ENCODE data around the gene ANAPC13. TPM values are rescaled to one million over a fixed set of nuclear protein-coding genes. Genes with fewer than 3 reads are reported as not detected.

Gene ANAPC13
- polyA plus RNA-seq, 1 donor (not counting 4 experiments of a cell fraction or from before 2014, with no cell fraction given), result 63.4 TPM

DNA sequence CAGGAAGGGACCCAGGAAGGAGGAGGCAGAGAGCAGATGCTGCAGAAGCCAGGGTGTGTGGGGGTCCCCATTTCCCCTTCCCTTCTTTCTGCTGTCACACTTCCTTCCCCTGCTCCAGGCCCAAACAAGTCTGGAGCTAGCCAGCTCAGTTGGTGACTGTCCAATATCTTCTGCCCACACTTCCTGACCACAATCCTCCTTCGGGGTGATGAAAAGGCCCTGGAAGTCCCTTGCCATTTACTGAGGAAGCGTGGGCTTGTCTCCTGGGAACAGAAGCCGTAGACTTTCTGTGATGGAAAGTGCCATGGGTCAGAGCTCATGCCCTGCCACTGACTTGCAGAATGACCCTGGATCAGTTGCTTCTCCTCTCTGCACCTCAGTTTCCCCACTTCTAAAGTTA lies 39.0 kb downstream of the ANAPC13 start:
- H3K36me3 ChIP-seq (ENCODE audit: control insufficient read depth in 2 of 2, extremely low read depth in 1 of 2, insufficient read depth in 2 of 2, low read length in 2 of 2), result no peaks in the 10 kb centered on the region
- H3K9ac ChIP-seq (ENCODE audit: control insufficient read depth, extremely low read depth, insufficient read depth, low read length), result no peak overlapping the region
- H3K4me2 ChIP-seq (ENCODE audit: control insufficient read depth, extremely low read depth, insufficient read depth, low read depth, low read length), result peak overlapping the region; percentile 34

GRCh38 chr3:134445636-134446035 lies 40.1 kb downstream of the ANAPC13 start:
- no peak overlapping the region for H2AFZ ChIP-seq (ENCODE audit: control insufficient read depth, low read length)
- no peaks in the 10 kb centered on the region for H3K36me3 ChIP-seq (ENCODE audit: control insufficient read depth in 2 of 2, extremely low read depth in 1 of 2, insufficient read depth in 2 of 2, low read length in 2 of 2)
- H4K20me1 ChIP-seq (ENCODE audit: control insufficient read depth, extremely low read depth, insufficient read depth, low read length), result no peaks in the 10 kb centered on the region
- no peak overlapping the region for H3K4me3 ChIP-seq (ENCODE audit: control insufficient read depth in 2 of 3, extremely low read depth in 1 of 3, insufficient read depth in 2 of 3, low read depth in 1 of 3, low read length in 3 of 3)
- no peak for TF ChIP-seq EZH2 (IDR thresholded peaks at IDR 0.05; ENCODE audit: low read length)
- TF ChIP-seq, protein P1, sequence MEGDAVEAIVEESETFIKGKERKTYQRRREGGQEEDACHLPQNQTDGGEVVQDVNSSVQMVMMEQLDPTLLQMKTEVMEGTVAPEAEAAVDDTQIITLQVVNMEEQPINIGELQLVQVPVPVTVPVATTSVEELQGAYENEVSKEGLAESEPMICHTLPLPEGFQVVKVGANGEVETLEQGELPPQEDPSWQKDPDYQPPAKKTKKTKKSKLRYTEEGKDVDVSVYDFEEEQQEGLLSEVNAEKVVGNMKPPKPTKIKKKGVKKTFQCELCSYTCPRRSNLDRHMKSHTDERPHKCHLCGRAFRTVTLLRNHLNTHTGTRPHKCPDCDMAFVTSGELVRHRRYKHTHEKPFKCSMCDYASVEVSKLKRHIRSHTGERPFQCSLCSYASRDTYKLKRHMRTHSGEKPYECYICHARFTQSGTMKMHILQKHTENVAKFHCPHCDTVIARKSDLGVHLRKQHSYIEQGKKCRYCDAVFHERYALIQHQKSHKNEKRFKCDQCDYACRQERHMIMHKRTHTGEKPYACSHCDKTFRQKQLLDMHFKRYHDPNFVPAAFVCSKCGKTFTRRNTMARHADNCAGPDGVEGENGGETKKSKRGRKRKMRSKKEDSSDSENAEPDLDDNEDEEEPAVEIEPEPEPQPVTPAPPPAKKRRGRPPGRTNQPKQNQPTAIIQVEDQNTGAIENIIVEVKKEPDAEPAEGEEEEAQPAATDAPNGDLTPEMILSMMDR (optimal IDR thresholded peaks at IDR 0.05 in 1 of 3, IDR thresholded peaks at IDR 0.05 in 1 of 3, conservative IDR thresholded peaks at IDR 0.05 in 1 of 3; ENCODE audit: extremely low read depth in 1 of 3, insufficient read depth in 2 of 3, low read length in 3 of 3), result no peak
- H3K9me1 ChIP-seq (ENCODE audit: control insufficient read depth, extremely low read depth, insufficient read depth, low read length), result no peaks in the 10 kb centered on the region
- H3K9ac ChIP-seq (ENCODE audit: control insufficient read depth, extremely low read depth, insufficient read depth, low read length), result no peak overlapping the region
- no peaks in the 10 kb centered on the region for H3K79me2 ChIP-seq (ENCODE audit: control insufficient read depth, insufficient read depth, low read length)
- no peaks in the 10 kb centered on the region for H3K9me3 ChIP-seq (ENCODE audit: control insufficient read depth, low read depth, low read length)
- H3K27ac ChIP-seq (ENCODE audit: control insufficient read depth, insufficient read depth, low read length), result no peak overlapping the region
- H3K27me3 ChIP-seq (ENCODE audit: control insufficient read depth, extremely low read depth, insufficient read depth, low read length), result no peaks in the 10 kb centered on the region
- DNase-seq (ENCODE audit: low read depth, low spot score) (no peak), FAIRE-seq (peak; percentile 9)
- no peak overlapping the region for H3K4me2 ChIP-seq (ENCODE audit: control insufficient read depth, extremely low read depth, insufficient read depth, low read depth, low read length)
- H3K4me1 ChIP-seq (ENCODE audit: control insufficient read depth, extremely low read depth, insufficient read depth, low read length), result peaks cover 26% of the 10 kb centered on the region
- dilution Hi-C loops (cut with MboI; ENCODE audit: extremely low pct_ligation_motif_present, low sequenced_read_pairs), result no loop called here

More for the DNA sequence above, 39.0 kb downstream of the ANAPC13 start:
- no peak overlapping the region for H3K27ac ChIP-seq (ENCODE audit: control insufficient read depth, insufficient read depth, low read length)
- peaks cover 18% of the 10 kb centered on the region for H3K4me1 ChIP-seq (ENCODE audit: control insufficient read depth, extremely low read depth, insufficient read depth, low read length)
- H4K20me1 ChIP-seq (ENCODE audit: control insufficient read depth, extremely low read depth, insufficient read depth, low read length), result no peaks in the 10 kb centered on the region
- H3K79me2 ChIP-seq (ENCODE audit: control insufficient read depth, insufficient read depth, low read length), result no peaks in the 10 kb centered on the region
- H3K9me1 ChIP-seq (ENCODE audit: control insufficient read depth, extremely low read depth, insufficient read depth, low read length), result no peaks in the 10 kb centered on the region
- dilution Hi-C loops (cut with MboI; ENCODE audit: extremely low pct_ligation_motif_present, low sequenced_read_pairs), result no loop called here
- H3K27me3 ChIP-seq (ENCODE audit: control insufficient read depth, extremely low read depth, insufficient read depth, low read length), result no peaks in the 10 kb centered on the region
- H3K9me3 ChIP-seq (ENCODE audit: control insufficient read depth, low read depth, low read length), result no peaks in the 10 kb centered on the region
- no peak overlapping the region for H3K4me3 ChIP-seq (ENCODE audit: control insufficient read depth in 2 of 3, extremely low read depth in 1 of 3, insufficient read depth in 2 of 3, low read depth in 1 of 3, low read length in 3 of 3)
- no peak for DNase-seq (ENCODE audit: low read depth, low spot score)
- FAIRE-seq, result peak; percentile 52
- TF ChIP-seq, protein P1 (optimal IDR thresholded peaks at IDR 0.05 in 1 of 3, IDR thresholded peaks at IDR 0.05 in 1 of 3, conservative IDR thresholded peaks at IDR 0.05 in 1 of 3; ENCODE audit: extremely low read depth in 1 of 3, insufficient read depth in 2 of 3, low read length in 3 of 3), result no peak
- TF ChIP-seq EZH2 (IDR thresholded peaks at IDR 0.05; ENCODE audit: low read length), result no peak
- no peak overlapping the region for H2AFZ ChIP-seq (ENCODE audit: control insufficient read depth, low read length)
